GM19023 (cell line): ENCODE measurements around the gene MCUR1.

Experiments
- ATAC-seq: cut with Tn5 transposase; IDR thresholded peaks from one replicate; pipeline ENCODE4 v1.9.1; 2021; ENCODE audit warnings: mild to moderate bottlenecking, moderate library complexity; ENCODE audit not compliant: unreplicated experiment

MCUR1 gene

DNA sequence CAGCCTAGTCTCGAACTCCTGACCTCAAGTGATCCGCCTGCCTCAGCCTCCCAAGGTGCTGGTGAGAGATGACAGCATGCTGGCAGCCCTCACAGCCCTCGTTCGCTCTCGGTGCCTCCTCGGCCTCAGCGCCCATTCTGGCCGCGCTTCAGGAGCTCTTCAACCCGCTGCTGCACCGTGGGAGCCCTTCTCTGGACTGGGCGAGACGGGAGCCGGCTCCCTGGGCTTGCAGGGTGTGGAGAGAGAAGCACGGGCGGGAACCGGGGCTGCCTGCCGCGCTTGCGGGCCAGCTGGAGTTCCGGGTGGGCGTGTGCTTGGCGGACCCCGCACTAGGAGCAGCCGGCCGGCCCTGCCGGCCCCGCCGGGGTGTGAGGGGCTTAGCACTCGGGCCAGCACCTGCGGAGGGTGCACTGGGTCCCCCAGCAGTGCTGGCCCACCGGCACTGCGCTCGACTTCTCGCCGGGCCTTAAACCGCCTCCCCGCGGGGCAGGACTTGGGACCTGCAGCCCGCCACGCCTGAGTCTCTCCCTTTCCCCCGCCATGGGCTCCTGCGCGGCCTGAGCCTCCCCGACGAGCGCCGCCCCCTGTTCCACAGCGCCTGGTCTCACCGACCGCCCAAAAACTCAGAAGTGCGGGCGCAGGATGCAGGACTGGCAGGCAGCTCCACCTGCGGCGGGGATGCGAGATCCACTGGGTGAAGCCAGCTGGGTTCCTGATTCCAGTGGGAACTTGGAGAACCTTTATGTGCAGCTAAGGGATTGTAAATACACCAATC lies 71.2 kb downstream of the MCUR1 start:
- no peak for ATAC-seq

DNA sequence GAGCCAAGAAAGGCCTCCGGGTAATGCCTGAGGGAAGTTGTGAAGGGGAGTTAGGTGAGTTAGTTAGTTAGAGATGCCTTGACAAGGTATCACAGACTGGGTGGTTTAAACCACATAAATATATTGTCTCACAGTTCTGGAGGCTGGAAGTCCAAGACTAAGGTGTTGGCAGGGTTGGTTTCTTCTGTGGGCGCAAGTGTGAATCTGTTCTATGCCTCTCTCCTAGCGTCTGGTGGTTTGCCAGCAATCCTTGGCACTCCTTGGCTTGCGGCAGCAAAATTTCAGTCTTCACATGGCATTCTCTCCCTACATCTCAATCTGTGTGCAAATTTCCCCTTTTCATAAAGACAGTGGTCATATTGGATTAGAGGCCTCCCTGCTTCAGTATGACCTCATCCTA lies 73.0 kb downstream of the MCUR1 start:
- ATAC-seq: no peak
